Stimulated activated CD4-positive, alpha-beta T cell treated with anti-CD3 and anti-CD28 coated beads, Interleukin-4, amount 100 ng/mL, for 48 hours (primary cell): ENCODE data around the gene UNC93B1.
"Not testable (repeated sequence)": the region's sequence is repeated elsewhere in the genome, so short reads cannot be mapped to it uniquely, and the experiment has no call there.

Source experiments
- DNase-seq, 2 donors: peaks; one replicate each; pipeline ENCODE4 v3.0.0-alpha.2; 2020; ENCODE audit warnings: low read depth in 2 of 2

Gene UNC93B1

GRCh38 chr11:68009391-68010089 lies 5.6 kb upstream of the UNC93B1 start:
- no peak for DNase-seq

GRCh38 chr11:68008381-68009337 lies 4.8 kb upstream of the UNC93B1 start:
- DNase-seq, result no peak

GRCh38 chr11:68007498-68008380 lies 3.8 kb upstream of the UNC93B1 start:
- DNase-seq, result no peak

- no peak for DNase-seq
These were observed 2.8 kb upstream of the UNC93B1 start for GRCh38 chr11:68006606-68007166.

GRCh38 chr11:68004551-68005335 lies 846 bp upstream of the UNC93B1 start:
- DNase-seq, result no peak

GRCh38 chr11:68002938-68003845 lies 705 bp downstream of the UNC93B1 start:
- DNase-seq, result peak; percentile 26 to 29

- DNase-seq, result no peak
These were observed 1.3 kb downstream of the UNC93B1 start for GRCh38 chr11:68002575-68002937.

- DNase-seq, result no peak
These were observed 4.2 kb downstream of the UNC93B1 start for GRCh38 chr11:67999704-68000103.

GRCh38 chr11:67999201-67999629 lies 4.7 kb downstream of the UNC93B1 start:
- no peak for DNase-seq

DNA sequence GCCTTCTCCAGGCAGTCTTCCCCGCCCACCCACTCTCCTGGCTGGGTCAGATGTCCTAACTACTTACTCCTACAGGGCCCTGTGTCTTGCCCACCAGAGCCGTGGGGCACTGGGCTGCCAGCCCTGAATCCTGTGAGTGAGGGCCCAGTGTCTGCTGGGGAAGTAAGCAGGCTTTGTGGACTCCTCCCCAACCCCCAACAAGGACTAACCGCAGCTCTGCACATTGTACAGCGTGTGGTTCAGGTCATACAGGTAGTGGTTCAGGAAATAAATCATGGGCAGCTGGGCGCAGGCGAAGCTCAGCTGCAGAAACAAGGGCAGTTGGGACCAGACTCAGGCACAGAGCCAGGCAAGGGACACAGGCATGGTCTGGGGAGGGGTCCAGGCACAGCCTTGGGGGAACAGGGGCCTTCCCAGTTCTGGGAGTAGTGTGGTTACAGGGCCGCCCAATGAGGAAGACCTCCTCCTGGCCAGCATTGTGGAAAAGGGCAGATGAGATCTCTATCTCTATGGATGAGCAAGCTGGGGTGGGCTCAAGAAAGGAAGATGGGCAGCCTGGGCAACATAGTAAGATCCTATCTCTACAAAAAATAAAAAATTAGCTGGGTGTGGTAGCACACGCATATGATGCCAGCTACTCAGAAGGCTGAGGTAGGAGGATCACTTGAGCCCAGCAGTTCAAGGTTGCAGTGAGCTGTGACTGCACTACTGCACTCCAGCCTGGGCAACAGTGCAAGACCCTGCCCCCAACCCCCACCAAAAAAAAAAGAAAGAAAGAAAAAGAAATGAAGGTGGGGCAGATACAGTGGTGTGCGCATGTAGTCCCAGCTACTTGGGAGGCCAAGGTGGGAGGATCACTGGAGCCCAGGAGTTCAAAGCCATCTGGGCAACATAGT lies 5.5 kb downstream of the UNC93B1 start:
- DNase-seq, result no peak

- no peak for DNase-seq
These were observed 6.4 kb downstream of the UNC93B1 start for GRCh38 chr11:67997475-67997921.

GRCh38 chr11:67996622-67997474 lies 7.0 kb downstream of the UNC93B1 start:
- peak; percentile 43 to 50 for DNase-seq

- no peak for DNase-seq
These were observed 7.8 kb downstream of the UNC93B1 start for GRCh38 chr11:67996051-67996450.

GRCh38 chr11:67995579-67995978 lies 8.3 kb downstream of the UNC93B1 start:
- not testable (repeated sequence) for DNase-seq

GRCh38 chr11:67995129-67995528 lies 8.8 kb downstream of the UNC93B1 start:
- DNase-seq, result not testable (repeated sequence)

- DNase-seq, result not testable (repeated sequence)
These were observed 9.5 kb downstream of the UNC93B1 start for GRCh38 chr11:67994387-67994786.

DNA sequence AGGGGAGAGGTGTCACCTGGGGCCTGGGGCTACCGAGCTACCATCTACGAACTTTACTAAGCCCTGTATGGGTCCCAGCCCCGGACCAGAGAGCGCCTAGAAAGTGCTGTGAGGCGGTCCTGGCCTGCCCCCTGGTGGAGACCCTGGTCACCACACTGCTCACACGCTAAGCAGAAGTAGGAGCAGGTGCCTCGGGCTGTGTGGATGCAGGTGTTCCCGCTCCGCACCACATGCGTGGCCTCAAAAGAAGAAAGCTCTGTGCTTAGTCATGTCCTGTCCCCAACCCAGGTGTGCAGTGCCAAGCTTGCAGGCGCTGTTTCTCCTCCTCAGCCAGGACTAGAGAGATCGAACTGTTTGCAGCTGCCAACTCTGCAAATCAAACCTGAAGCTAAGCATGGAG lies 10.1 kb downstream of the UNC93B1 start:
- DNase-seq, result peak; percentile 17 to 28
